B cell (primary cell): ENCODE results near the gene GPC3.

ENCODE experiments used
- EZH2 ChIP-seq: IDR thresholded peaks from 2 replicates; pipeline ENCODE4 v1.6.1; 2012; ENCODE audit warnings: borderline replicate concordance, low read depth, mild to moderate bottlenecking, moderate library complexity, low read length; ENCODE audit not compliant: insufficient read depth, poor library complexity, severe bottlenecking
- TF ChIP-seq, protein P1 (sequence below): fragments of 200-600 bp; IDR thresholded peaks from one replicate; pipeline ENCODE4 v1.8.0; 2022; ENCODE audit warnings: antibody characterized with exemption, mild to moderate bottlenecking

DNA sequence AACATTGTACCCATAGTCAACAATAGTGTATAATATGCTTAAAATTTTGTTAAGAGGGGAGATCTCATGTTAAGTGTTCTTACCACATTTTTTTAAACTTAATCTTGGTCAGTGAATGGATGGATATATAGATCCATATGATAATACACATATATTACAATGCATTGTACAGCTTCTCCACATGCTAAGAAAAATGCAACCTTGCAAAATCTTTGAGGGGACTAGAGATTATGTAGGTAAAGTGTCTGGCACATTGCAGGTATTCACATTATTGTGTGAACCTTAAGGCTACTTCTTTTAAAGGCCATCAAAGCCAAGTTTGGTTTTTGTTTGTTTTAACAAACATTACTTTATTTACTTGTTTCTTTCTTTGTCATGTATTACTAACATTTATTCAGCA lies 10.4 kb upstream of the GPC3 start:
- TF ChIP-seq, protein P1, sequence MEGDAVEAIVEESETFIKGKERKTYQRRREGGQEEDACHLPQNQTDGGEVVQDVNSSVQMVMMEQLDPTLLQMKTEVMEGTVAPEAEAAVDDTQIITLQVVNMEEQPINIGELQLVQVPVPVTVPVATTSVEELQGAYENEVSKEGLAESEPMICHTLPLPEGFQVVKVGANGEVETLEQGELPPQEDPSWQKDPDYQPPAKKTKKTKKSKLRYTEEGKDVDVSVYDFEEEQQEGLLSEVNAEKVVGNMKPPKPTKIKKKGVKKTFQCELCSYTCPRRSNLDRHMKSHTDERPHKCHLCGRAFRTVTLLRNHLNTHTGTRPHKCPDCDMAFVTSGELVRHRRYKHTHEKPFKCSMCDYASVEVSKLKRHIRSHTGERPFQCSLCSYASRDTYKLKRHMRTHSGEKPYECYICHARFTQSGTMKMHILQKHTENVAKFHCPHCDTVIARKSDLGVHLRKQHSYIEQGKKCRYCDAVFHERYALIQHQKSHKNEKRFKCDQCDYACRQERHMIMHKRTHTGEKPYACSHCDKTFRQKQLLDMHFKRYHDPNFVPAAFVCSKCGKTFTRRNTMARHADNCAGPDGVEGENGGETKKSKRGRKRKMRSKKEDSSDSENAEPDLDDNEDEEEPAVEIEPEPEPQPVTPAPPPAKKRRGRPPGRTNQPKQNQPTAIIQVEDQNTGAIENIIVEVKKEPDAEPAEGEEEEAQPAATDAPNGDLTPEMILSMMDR = no peak
- TF ChIP-seq EZH2 = no peak
